H9 (cell line): ENCODE data around the gene MRM2. TPM values are rescaled to one million over a fixed set of nuclear protein-coding genes. Genes with fewer than 3 reads are reported as not detected.

Source experiments
- DNase-seq: peaks from one replicate; pipeline ENCODE4 v3.0.0-alpha.2; 2017
- H2AFZ ChIP-seq: one replicate; pipeline ENCODE4 v1.6.1; 2013; ENCODE audit warnings: mild to moderate bottlenecking, low read length, control low read depth, moderate library complexity
- H2AK5ac ChIP-seq: 2 replicates; pipeline ENCODE4 v1.6.1; 2013; ENCODE audit warnings: low read length, control low read depth, mixed read lengths; ENCODE audit not compliant: insufficient read length
- H2BK120ac ChIP-seq: one replicate; pipeline ENCODE4 v1.6.1; 2013; ENCODE audit warnings: low read depth, mild to moderate bottlenecking, low read length, control low read depth, inconsistent platforms; ENCODE audit not compliant: poor library complexity, severe bottlenecking
- H2BK12ac ChIP-seq: 2 replicates; pipeline ENCODE4 v1.6.1; 2013; ENCODE audit warnings: low read length, control low read depth, mixed read lengths, low read depth; ENCODE audit not compliant: insufficient read length
- H2BK15ac ChIP-seq: 2 replicates; pipeline ENCODE4 v1.6.1; 2013; ENCODE audit warnings: low read depth, low read length, control low read depth
- H2BK20ac ChIP-seq: one replicate; pipeline ENCODE4 v1.6.1; 2013; ENCODE audit warnings: low read depth, mild to moderate bottlenecking, low read length, control low read depth, inconsistent platforms; ENCODE audit not compliant: poor library complexity, severe bottlenecking
- H2BK5ac ChIP-seq: 2 replicates; pipeline ENCODE4 v1.6.1; 2013; ENCODE audit warnings: low read length, control low read depth, mixed read lengths; ENCODE audit not compliant: insufficient read length
- H3K14ac ChIP-seq: 2 replicates; pipeline ENCODE4 v1.6.1; 2013; ENCODE audit warnings: low read length, control low read depth; ENCODE audit not compliant: insufficient read depth
- H3K18ac ChIP-seq: 2 replicates; pipeline ENCODE4 v1.6.1; 2013; ENCODE audit warnings: low read depth, mild to moderate bottlenecking, mixed read lengths, low read length, control low read depth; ENCODE audit not compliant: insufficient read length
- H3K23ac ChIP-seq: 2 replicates; pipeline ENCODE4 v1.6.1; 2013; ENCODE audit warnings: low read length, control low read depth, mixed read lengths, low read depth; ENCODE audit not compliant: insufficient read length
- H3K23me2 ChIP-seq: 2 replicates; pipeline ENCODE4 v1.6.1; 2013; ENCODE audit warnings: low read depth, mild to moderate bottlenecking, mixed read lengths, low read length, control low read depth; ENCODE audit not compliant: insufficient read length, poor library complexity, severe bottlenecking
- H3K27ac ChIP-seq: 2 replicates; pipeline ENCODE4 v1.5.1; 2013; ENCODE audit warnings: low read length, control low read depth, mixed read lengths, low read depth; ENCODE audit not compliant: insufficient read length
- H3K27me3 ChIP-seq: 2 replicates; pipeline ENCODE4 v1.6.1; 2013; ENCODE audit warnings: low read length, control low read depth, inconsistent platforms; ENCODE audit not compliant: insufficient read depth
- H3K4ac ChIP-seq: 2 replicates; pipeline ENCODE4 v1.6.1; 2013; ENCODE audit warnings: low read depth, mild to moderate bottlenecking, control low read depth, inconsistent platforms, low read length, moderate library complexity
- H3K4me1 ChIP-seq: 2 replicates; pipeline ENCODE4 v1.6.1; 2013; ENCODE audit warnings: low read length, control low read depth, inconsistent platforms; ENCODE audit not compliant: insufficient read depth
- H3K4me2 ChIP-seq: 2 replicates; pipeline ENCODE4 v1.6.1; 2013; ENCODE audit warnings: low read length, control low read depth, mixed read lengths; ENCODE audit not compliant: insufficient read length, insufficient read depth
- H3K56ac ChIP-seq: 2 replicates; pipeline ENCODE4 v1.6.1; 2013; ENCODE audit warnings: low read depth, mild to moderate bottlenecking, mixed read lengths, low read length, control low read depth; ENCODE audit not compliant: insufficient read length
- H3K79me1 ChIP-seq: 2 replicates; pipeline ENCODE4 v1.6.1; 2013; ENCODE audit warnings: low read depth, mild to moderate bottlenecking, moderate library complexity, low read length, control low read depth, inconsistent platforms; ENCODE audit not compliant: insufficient read depth, poor library complexity, severe bottlenecking
- H3K79me2 ChIP-seq: 2 replicates; pipeline ENCODE4 v1.6.1; 2013; ENCODE audit warnings: low read length, control low read depth, inconsistent platforms; ENCODE audit not compliant: insufficient read depth
- H3K9ac ChIP-seq: 2 replicates; pipeline ENCODE4 v1.6.1; 2013; ENCODE audit warnings: low read length, control low read depth, mixed read lengths; ENCODE audit not compliant: insufficient read length; ENCODE audit errors: extremely low read depth
- H3K9me3 ChIP-seq: one replicate; pipeline ENCODE4 v1.6.1; 2013; ENCODE audit warnings: low read depth, low read length, inconsistent platforms; ENCODE audit not compliant: control insufficient read depth
- H3T11ph ChIP-seq: one replicate; pipeline ENCODE4 v1.6.1; 2013; ENCODE audit warnings: mild to moderate bottlenecking, low read length, control low read depth, inconsistent platforms
- H4K20me1 ChIP-seq: one replicate; pipeline ENCODE4 v1.6.1; 2013; ENCODE audit not compliant: control insufficient read depth, insufficient read length, insufficient read depth
- H4K5ac ChIP-seq: 2 replicates; pipeline ENCODE4 v1.6.1; 2013; ENCODE audit warnings: low read depth, mild to moderate bottlenecking, mixed read lengths, low read length, control low read depth; ENCODE audit not compliant: insufficient read length
- H4K8ac ChIP-seq: replicated peaks from 2 replicates; pipeline ENCODE4 v1.6.1; 2013; ENCODE audit warnings: low read length, control low read depth, mixed read lengths, low read depth; ENCODE audit not compliant: insufficient read length
- H4K91ac ChIP-seq: 2 replicates; pipeline ENCODE4 v1.6.1; 2013; ENCODE audit warnings: low read depth, mild to moderate bottlenecking, moderate library complexity, mixed read lengths, low read length, control low read depth; ENCODE audit not compliant: insufficient read length
- H3K27ac Mint-ChIP-seq, 3 experiments: 2 replicates in 2 of 3; 3 replicates in 1 of 3; pipeline ENCODE4 v1.8.0; 2020 to 2021; ENCODE audit warnings: mixed read lengths in 3 of 3, mild to moderate bottlenecking in 1 of 3, moderate library complexity in 1 of 3
- H3K27me3 Mint-ChIP-seq: 2 replicates; pipeline ENCODE4 v1.8.0; 2021; ENCODE audit warnings: low read depth, mild to moderate bottlenecking, moderate library complexity, mixed read lengths
- H3K36me3 Mint-ChIP-seq, 3 experiments: 2 replicates in 2 of 3; 3 replicates in 1 of 3; pipeline ENCODE4 v1.8.0; 2020 to 2021; ENCODE audit warnings: low read depth in 3 of 3, mixed read lengths in 3 of 3; ENCODE audit not compliant: insufficient read depth in 1 of 3
- H3K4me1 Mint-ChIP-seq, 2 experiments: 2 replicates each; pipeline ENCODE4 v1.8.0; 2020; ENCODE audit warnings: mixed read lengths in 2 of 2
- H3K4me3 Mint-ChIP-seq, 2 experiments: 2 replicates in 1 of 2; 3 replicates in 1 of 2; pipeline ENCODE4 v1.8.0; 2020 to 2021; ENCODE audit warnings: mild to moderate bottlenecking in 2 of 2, mixed read lengths in 2 of 2, moderate library complexity in 1 of 2
- H3K9me3 Mint-ChIP-seq, 2 experiments: 2 replicates in 1 of 2; 3 replicates in 1 of 2; pipeline ENCODE4 v1.8.0; 2020; ENCODE audit warnings: mild to moderate bottlenecking in 2 of 2, mixed read lengths in 2 of 2, moderate library complexity in 1 of 2
- WGBS: extraction: QIAGEN DNeasy Blood & Tissue Kit; methylation state at CpG from one replicate; pipeline ENCODE4 v1.1.7; 2013; ENCODE audit warnings: missing lambda C conversion rate, low lambda C conversion rate, mixed read lengths; ENCODE audit not compliant: insufficient read length; ENCODE audit errors: extremely low coverage; 5-methylcytosine and 5-hydroxymethylcytosine counted together
- total RNA-seq: library from RNA; stranded (reverse); gene quantifications from 2 replicates; pipeline ENCODE4 v1.2.1, GENCODE V29; 2021
- TF ChIP-seq, protein P1 (sequence below): fragments of 200-600 bp; sonication (generic); conservative IDR thresholded peaks from 3 replicates; pipeline ENCODE4 v1.8.0; 2021; ENCODE audit warnings: antibody characterized with exemption, mild to moderate bottlenecking

MRM2 gene
- total RNA-seq, 1 experiment from 2014 or later, result 59.0 TPM

DNA sequence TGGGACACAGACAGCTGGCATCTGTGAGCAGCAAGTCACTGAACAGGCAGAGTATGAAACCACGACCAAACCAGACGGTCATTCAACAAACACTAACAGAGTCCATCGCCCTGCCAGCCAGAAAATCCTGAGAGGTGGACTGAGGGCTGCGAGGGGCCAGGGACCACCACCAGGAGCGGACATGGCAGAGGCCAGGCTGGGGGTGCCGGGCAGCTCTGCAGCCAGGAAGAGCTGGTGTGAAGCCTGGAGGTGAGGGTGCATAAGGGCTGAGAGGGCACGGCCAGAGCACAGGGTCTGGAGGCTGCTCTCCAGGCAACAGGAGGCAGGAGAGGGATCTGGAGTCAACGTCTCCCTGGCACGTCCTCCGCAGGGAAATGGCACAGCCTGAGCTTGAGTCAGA, 24.8 kb downstream of the MRM2 start:
- Mint-ChIP-seq H3K27ac (no peak overlapping the region), H3K36me3 (peaks cover 57 to 91% (median 82%) of the 10 kb centered on the region in 3 experiments), H3K9me3 (peaks cover 1 to 5% of the 10 kb centered on the region in 2 experiments; a peak in 3 of 5 replicates), H3K4me1 (no peaks in the 10 kb centered on the region), H3K4me3 (no peak overlapping the region), H3K27me3 (peaks cover 2% of the 10 kb centered on the region)
- Histone ChIP-seq H3K56ac (no peak overlapping the region), H3K27ac (no peak overlapping the region), H2AFZ (no peak overlapping the region), H2BK15ac (no peak overlapping the region), H2BK12ac (no peak overlapping the region), H3K4ac (no peak overlapping the region), H2AK5ac (no peak overlapping the region), H4K8ac (no peak overlapping the region), H3K23me2 (no peaks in the 10 kb centered on the region), H3T11ph (no peak overlapping the region), H4K5ac (no peak overlapping the region), H3K23ac (no peak overlapping the region), H2BK5ac (no peak overlapping the region), H3K18ac (no peak overlapping the region), H3K9me3 (no peaks in the 10 kb centered on the region), H2BK20ac (no peak overlapping the region), H2BK120ac (no peak overlapping the region), H3K27me3 (no peaks in the 10 kb centered on the region), H4K91ac (no peak overlapping the region), H3K4me1 (no peaks in the 10 kb centered on the region), H3K4me2 (no peak overlapping the region), H3K14ac (no peak overlapping the region), H3K9ac (no peak overlapping the region), H3K79me2 (no peaks in the 10 kb centered on the region), H4K20me1 (no peaks in the 10 kb centered on the region), H3K79me1 (no peaks in the 10 kb centered on the region)
- TF ChIP-seq, protein P1, sequence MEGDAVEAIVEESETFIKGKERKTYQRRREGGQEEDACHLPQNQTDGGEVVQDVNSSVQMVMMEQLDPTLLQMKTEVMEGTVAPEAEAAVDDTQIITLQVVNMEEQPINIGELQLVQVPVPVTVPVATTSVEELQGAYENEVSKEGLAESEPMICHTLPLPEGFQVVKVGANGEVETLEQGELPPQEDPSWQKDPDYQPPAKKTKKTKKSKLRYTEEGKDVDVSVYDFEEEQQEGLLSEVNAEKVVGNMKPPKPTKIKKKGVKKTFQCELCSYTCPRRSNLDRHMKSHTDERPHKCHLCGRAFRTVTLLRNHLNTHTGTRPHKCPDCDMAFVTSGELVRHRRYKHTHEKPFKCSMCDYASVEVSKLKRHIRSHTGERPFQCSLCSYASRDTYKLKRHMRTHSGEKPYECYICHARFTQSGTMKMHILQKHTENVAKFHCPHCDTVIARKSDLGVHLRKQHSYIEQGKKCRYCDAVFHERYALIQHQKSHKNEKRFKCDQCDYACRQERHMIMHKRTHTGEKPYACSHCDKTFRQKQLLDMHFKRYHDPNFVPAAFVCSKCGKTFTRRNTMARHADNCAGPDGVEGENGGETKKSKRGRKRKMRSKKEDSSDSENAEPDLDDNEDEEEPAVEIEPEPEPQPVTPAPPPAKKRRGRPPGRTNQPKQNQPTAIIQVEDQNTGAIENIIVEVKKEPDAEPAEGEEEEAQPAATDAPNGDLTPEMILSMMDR, result no peak
- WGBS, result no CpG with 5 or more reads among the region's 10 CpGs
- DNase-seq, result no peak
